HepG2 (cell line): ENCODE results near the gene C17orf58. TPM values are rescaled to one million over a fixed set of nuclear protein-coding genes. Genes with fewer than 3 reads are reported as not detected.

Source experiments
- EP300 ChIP-seq, 3 experiments: sonication (generic) in 1 of 3; formaldehyde crosslinking in 1 of 3; IDR thresholded peaks; 2 replicates each; pipeline versions ENCODE4 v1.5.1 to v1.6.1; 2011 to 2020; ENCODE audit warnings: low read depth in 2 of 3, low read length in 2 of 3, borderline replicate concordance in 1 of 3, improper control_type of control experiment in 1 of 3, mild to moderate bottlenecking in 1 of 3, missing genetic modification reagents in 1 of 3, moderate library complexity in 1 of 3
- JUNB ChIP-seq: sonication (generic); formaldehyde crosslinking; IDR thresholded peaks from 2 replicates; pipeline ENCODE4 v1.8.0; 2022; ENCODE audit warnings: missing genetic modification reagents, mild to moderate bottlenecking, borderline replicate concordance
- KLF11 ChIP-seq: IDR thresholded peaks from 2 replicates; pipeline ENCODE4 v1.6.1; 2016; ENCODE audit warnings: missing compliant biosample characterization
- MAFF ChIP-seq: IDR thresholded peaks from 2 replicates; pipeline ENCODE4 v1.6.1; 2011; ENCODE audit warnings: low read depth, low read length, improper control_type of control experiment
- MEIS2 ChIP-seq: sonication (generic); formaldehyde crosslinking; IDR thresholded peaks from 2 replicates; pipeline ENCODE4 v1.9.0; 2021; ENCODE audit warnings: mild to moderate bottlenecking, missing genetic modification reagents
- MTA3 ChIP-seq: sonication (generic); formaldehyde crosslinking; IDR thresholded peaks from 2 replicates; pipeline ENCODE4 v1.4.0; 2020; ENCODE audit warnings: missing genetic modification reagents
- NCOA5 ChIP-seq: sonication (generic); formaldehyde crosslinking; IDR thresholded peaks from 2 replicates; pipeline ENCODE4 v1.4.0; 2020; ENCODE audit warnings: missing genetic modification reagents
- SAFB2 ChIP-seq: sonication (generic); formaldehyde crosslinking; IDR thresholded peaks from 2 replicates; pipeline ENCODE4 v1.5.1; 2020; ENCODE audit warnings: missing genetic modification reagents, low read depth, mild to moderate bottlenecking, borderline replicate concordance
- SAP130 ChIP-seq: IDR thresholded peaks from 2 replicates; pipeline ENCODE4 v1.6.1; 2016; ENCODE audit warnings: low read depth
- SMARCE1 ChIP-seq: fragments of 450-650 bp; IDR thresholded peaks from 2 replicates; pipeline ENCODE4 v1.6.1; 2017; ENCODE audit warnings: borderline replicate concordance
- SOX6 ChIP-seq, 2 experiments: fragments of 450-650 bp in 1 of 2; sonication (generic) in 1 of 2; formaldehyde crosslinking in 1 of 2; IDR thresholded peaks; 2 replicates each; pipeline versions ENCODE4 v1.4.0 to v1.6.1; 2017 to 2020; ENCODE audit warnings: antibody characterized with exemption in 1 of 2, mild to moderate bottlenecking in 1 of 2, missing genetic modification reagents in 1 of 2
- U2AF2 ChIP-seq: fragments of 200-400 bp; formaldehyde crosslinking; IDR thresholded peaks from 2 replicates; pipeline ENCODE4 v1.6.1; 2017; ENCODE audit warnings: low read depth, mild to moderate bottlenecking, low read length
- polyA plus RNA-seq, 8 experiments: library from polyadenylated mRNA; depleted of rRNA in 3 of 8; stranded (reverse) in 7 of 8; unstranded in 1 of 8; fragments of >200 nt; fragmentation: Illumina TruSeq in 4 of 8; extraction: Trizol in 4 of 8; gene quantifications; 2 replicates each; pipeline versions ENCODE4 v1.2.1 to v1.2.3, GENCODE V29; 2011 to 2016; ENCODE audit warnings: low read depth in 4 of 8, missing spikeins in 1 of 8, mixed read lengths in 1 of 8; ENCODE audit not compliant: insufficient read depth in 1 of 8
- total RNA-seq, 5 experiments: library from RNA; depleted of rRNA; stranded (reverse); fragments of >200 nt; fragmentation: Illumina TruSeq; extraction: Trizol; gene quantifications; 2 replicates each; pipeline ENCODE4 v1.2.3, GENCODE V29; 2016; ENCODE audit warnings: low read depth in 1 of 5
- TF ChIP-seq, protein P1 (sequence below): sonication (generic); formaldehyde crosslinking; IDR thresholded peaks from 2 replicates; pipeline ENCODE4 v1.8.0; 2022; ENCODE audit warnings: missing genetic modification reagents, mild to moderate bottlenecking, moderate library complexity, borderline replicate concordance
- TF ChIP-seq, protein P2 (sequence below): sonication (generic); formaldehyde crosslinking; IDR thresholded peaks from 2 replicates; pipeline ENCODE4 v1.4.0; 2020; ENCODE audit warnings: missing genetic modification reagents
- TF ChIP-seq, protein P3 (sequence below): IDR thresholded peaks from 2 replicates; pipeline ENCODE4 v1.6.1; 2012; ENCODE audit warnings: inconsistent platforms
- TF ChIP-seq, protein P4 (sequence below): IDR thresholded peaks from 2 replicates; pipeline ENCODE4 v1.6.1; 2018; ENCODE audit warnings: missing genetic modification reagents, mild to moderate bottlenecking, missing compliant biosample characterization
- TF ChIP-seq, protein P5 (sequence below): sonication (generic); formaldehyde crosslinking; IDR thresholded peaks from 2 replicates; pipeline ENCODE4 v1.4.0; 2020; ENCODE audit warnings: missing genetic modification reagents, mild to moderate bottlenecking, borderline replicate concordance

The C17orf58 gene
- total and polyA plus RNA-seq, 2 of the 13 experiments (the other 11 are each of a cell fraction or from before 2014, with no cell fraction given): 15.6 to 15.8 TPM

DNA sequence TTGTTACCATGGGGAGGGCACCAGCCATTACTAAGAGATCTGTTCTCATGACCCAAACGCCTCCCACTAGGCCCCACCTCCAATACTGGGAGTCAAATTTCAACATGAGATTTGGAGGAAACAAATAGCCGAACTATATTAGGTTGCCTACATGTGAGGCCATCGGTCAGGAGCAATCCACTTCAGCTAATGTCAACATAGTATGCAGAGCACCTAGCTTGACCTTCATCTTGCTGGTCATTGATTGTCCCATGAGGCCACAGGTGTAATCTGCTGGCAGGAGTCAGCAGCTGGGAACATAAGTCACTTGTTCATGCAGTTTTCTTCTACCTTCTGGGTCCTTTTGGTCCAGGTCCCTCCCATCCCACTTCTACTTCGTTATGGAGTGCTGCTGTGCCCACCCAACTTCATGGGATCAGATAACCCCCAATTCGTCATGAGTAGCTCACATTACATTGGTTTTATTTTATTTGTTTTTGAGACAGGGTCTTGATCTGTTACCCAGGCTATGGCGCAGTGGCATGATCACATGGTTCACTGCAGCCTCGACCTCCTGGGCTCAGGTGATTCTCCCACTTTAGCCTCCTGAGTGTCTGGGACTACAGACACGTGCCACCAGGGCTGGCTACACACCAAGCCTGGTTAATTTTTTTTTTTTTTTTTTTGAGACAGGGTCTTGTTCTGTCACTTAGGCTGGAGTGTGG is 33.4 kb upstream of the C17orf58 start (continued):
- TF ChIP-seq, protein P1, sequence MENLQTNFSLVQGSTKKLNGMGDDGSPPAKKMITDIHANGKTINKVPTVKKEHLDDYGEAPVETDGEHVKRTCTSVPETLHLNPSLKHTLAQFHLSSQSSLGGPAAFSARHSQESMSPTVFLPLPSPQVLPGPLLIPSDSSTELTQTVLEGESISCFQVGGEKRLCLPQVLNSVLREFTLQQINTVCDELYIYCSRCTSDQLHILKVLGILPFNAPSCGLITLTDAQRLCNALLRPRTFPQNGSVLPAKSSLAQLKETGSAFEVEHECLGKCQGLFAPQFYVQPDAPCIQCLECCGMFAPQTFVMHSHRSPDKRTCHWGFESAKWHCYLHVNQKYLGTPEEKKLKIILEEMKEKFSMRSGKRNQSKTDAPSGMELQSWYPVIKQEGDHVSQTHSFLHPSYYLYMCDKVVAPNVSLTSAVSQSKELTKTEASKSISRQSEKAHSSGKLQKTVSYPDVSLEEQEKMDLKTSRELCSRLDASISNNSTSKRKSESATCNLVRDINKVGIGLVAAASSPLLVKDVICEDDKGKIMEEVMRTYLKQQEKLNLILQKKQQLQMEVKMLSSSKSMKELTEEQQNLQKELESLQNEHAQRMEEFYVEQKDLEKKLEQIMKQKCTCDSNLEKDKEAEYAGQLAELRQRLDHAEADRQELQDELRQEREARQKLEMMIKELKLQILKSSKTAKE (CRISPR knock-in tag): peak; percentile 63
- TF ChIP-seq, protein P2, sequence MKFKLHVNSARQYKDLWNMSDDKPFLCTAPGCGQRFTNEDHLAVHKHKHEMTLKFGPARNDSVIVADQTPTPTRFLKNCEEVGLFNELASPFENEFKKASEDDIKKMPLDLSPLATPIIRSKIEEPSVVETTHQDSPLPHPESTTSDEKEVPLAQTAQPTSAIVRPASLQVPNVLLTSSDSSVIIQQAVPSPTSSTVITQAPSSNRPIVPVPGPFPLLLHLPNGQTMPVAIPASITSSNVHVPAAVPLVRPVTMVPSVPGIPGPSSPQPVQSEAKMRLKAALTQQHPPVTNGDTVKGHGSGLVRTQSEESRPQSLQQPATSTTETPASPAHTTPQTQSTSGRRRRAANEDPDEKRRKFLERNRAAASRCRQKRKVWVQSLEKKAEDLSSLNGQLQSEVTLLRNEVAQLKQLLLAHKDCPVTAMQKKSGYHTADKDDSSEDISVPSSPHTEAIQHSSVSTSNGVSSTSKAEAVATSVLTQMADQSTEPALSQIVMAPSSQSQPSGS (CRISPR knock-in tag): 0 out of 2 replicates have a peak, but pooled peaks have one; percentile 64
- TF ChIP-seq MEIS2 (CRISPR knock-in tag): peak; percentile 69
- TF ChIP-seq, protein P3, sequence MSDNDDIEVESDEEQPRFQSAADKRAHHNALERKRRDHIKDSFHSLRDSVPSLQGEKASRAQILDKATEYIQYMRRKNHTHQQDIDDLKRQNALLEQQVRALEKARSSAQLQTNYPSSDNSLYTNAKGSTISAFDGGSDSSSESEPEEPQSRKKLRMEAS: peak; percentile 81
- no peak for TF ChIP-seq MTA3 (CRISPR knock-in tag)
- TF ChIP-seq SOX6 (IDR thresholded peaks at IDR 0.05): no peak
- TF ChIP-seq SOX6 (CRISPR knock-in tag; IDR thresholded peaks at IDR 0.05): peak; percentile 90
- TF ChIP-seq KLF11 (CRISPR knock-in tag): peak; percentile 81; the same call in 1 of the 2 replicates
- 0 out of 2 replicates have a peak, but pooled peaks have one; percentile 33 for TF ChIP-seq JUNB (CRISPR knock-in tag)
- TF ChIP-seq EP300 (IDR thresholded peaks at IDR 0.05; ENCODE audit: low read depth in 2 of 2, low read length in 2 of 2): peak in 1 of 2 experiments; percentile 64; a peak in 2 of 4 replicates
- peak; percentile 64 for TF ChIP-seq EP300 (CRISPR knock-in tag; IDR thresholded peaks at IDR 0.05; ENCODE audit: borderline replicate concordance)
- no peak for TF ChIP-seq U2AF2
- no peak for TF ChIP-seq MAFF
- TF ChIP-seq, protein P4, sequence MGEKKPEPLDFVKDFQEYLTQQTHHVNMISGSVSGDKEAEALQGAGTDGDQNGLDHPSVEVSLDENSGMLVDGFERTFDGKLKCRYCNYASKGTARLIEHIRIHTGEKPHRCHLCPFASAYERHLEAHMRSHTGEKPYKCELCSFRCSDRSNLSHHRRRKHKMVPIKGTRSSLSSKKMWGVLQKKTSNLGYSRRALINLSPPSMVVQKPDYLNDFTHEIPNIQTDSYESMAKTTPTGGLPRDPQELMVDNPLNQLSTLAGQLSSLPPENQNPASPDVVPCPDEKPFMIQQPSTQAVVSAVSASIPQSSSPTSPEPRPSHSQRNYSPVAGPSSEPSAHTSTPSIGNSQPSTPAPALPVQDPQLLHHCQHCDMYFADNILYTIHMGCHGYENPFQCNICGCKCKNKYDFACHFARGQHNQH (CRISPR knock-in tag): peak; percentile 88
- peak; percentile 98 for TF ChIP-seq SAP130 (CRISPR knock-in tag)
- TF ChIP-seq NCOA5 (CRISPR knock-in tag): no peak
- TF ChIP-seq, protein P5, sequence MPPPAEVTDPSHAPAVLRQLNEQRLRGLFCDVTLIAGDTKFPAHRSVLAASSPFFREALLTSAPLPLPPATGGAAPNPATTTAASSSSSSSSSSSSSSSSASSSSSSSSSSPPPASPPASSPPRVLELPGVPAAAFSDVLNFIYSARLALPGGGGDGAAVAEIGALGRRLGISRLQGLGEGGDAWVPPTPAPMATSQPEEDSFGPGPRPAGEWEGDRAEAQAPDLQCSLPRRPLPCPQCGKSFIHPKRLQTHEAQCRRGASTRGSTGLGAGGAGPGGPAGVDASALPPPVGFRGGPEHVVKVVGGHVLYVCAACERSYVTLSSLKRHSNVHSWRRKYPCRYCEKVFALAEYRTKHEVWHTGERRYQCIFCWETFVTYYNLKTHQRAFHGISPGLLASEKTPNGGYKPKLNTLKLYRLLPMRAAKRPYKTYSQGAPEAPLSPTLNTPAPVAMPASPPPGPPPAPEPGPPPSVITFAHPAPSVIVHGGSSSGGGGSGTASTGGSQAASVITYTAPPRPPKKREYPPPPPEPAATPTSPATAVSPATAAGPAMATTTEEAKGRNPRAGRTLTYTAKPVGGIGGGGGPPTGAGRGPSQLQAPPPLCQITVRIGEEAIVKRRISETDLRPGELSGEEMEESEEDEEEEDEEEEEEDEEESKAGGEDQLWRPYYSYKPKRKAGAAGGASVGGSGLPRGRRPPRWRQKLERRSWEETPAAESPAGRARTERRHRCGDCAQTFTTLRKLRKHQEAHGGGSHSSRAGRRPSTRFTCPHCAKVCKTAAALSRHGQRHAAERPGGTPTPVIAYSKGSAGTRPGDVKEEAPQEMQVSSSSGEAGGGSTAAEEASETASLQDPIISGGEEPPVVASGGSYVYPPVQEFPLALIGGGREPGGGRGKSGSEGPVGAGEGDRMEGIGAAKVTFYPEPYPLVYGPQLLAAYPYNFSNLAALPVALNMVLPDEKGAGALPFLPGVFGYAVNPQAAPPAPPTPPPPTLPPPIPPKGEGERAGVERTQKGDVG (CRISPR knock-in tag): 0 out of 2 replicates have a peak, but pooled peaks have one; percentile 84
- no peak for TF ChIP-seq SMARCE1
- TF ChIP-seq SAFB2: 0 out of 2 replicates have a peak, but pooled peaks have one; percentile 70
